ENCODE data around the gene RAPGEF5.

DNA sequence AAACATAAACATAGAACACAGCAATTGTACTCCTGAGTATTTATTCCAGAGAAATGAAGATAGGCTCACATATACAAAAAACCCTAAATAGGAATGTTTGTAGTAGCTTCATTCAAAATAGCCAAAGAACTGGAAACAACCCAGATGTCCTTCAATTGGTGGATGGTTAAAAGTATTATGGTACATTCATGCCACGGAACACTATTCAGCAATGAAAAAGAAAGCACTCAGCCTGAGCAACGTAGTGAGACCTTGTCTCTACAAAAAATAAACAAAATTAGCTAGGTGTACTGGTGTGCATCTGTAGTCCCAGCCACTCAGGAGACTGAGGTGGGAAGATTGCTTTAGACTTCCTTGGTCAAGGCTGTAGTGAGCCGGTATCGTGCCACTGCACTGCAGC lies 94.4 kb downstream of the RAPGEF5 start:
- TF ChIP-seq GABPA (IDR thresholded peaks at IDR 0.05; ENCODE audit: low read depth) (no peak), RAD21 (IDR thresholded peaks at IDR 0.05; ENCODE audit: low read length) (no peak)
- TF ChIP-seq, protein P1, sequence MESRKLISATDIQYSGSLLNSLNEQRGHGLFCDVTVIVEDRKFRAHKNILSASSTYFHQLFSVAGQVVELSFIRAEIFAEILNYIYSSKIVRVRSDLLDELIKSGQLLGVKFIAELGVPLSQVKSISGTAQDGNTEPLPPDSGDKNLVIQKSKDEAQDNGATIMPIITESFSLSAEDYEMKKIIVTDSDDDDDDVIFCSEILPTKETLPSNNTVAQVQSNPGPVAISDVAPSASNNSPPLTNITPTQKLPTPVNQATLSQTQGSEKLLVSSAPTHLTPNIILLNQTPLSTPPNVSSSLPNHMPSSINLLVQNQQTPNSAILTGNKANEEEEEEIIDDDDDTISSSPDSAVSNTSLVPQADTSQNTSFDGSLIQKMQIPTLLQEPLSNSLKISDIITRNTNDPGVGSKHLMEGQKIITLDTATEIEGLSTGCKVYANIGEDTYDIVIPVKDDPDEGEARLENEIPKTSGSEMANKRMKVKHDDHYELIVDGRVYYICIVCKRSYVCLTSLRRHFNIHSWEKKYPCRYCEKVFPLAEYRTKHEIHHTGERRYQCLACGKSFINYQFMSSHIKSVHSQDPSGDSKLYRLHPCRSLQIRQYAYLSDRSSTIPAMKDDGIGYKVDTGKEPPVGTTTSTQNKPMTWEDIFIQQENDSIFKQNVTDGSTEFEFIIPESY (IDR thresholded peaks at IDR 0.05; ENCODE audit: borderline replicate concordance, low read depth): no peak
